GM12878 (cell line): ENCODE data around the gene DUSP16. TPM values are rescaled to one million over a fixed set of nuclear protein-coding genes. Genes with fewer than 3 reads are reported as not detected.

Experiments
- ATAC-seq: fragments of 200-7000 bp; cut with Tn5 transposase; 3 replicates; pipeline ENCODE4 v1.9.1; 2020; ENCODE audit warnings: mild to moderate bottlenecking, moderate library complexity
- BruUV-seq: library from RNA; stranded (reverse); fragments of 400-500 nt; replicated peaks from 2 replicates; lab custom pipeline; 2021; lab: Mats Ljungman, UMichigan
- CTCF ChIA-PET: fragments of 300-600 bp; sonication (Branson Sonifier 250); formaldehyde crosslinking; extraction: SDS; loops from one replicate; lab custom pipeline; 2021; ENCODE audit warnings: inconsistent platforms; lab: Yijun Ruan, JAX
- POLR2A ChIA-PET: fragments of 350-600 bp; formaldehyde crosslinking; extraction: SDS; loops from one replicate; lab custom pipeline; 2021; ENCODE audit warnings: inconsistent platforms; lab: Charles Lee
- RAD21 ChIA-PET: fragments of 300-600 bp; sonication (Branson Sonifier 250); formaldehyde crosslinking; loops from one replicate; lab custom pipeline; 2023; ENCODE audit warnings: antibody characterized with exemption; ENCODE audit not compliant: unreplicated experiment; lab: Charles Lee
- SMC1A ChIA-PET: fragments of 300-600 bp; sonication (Branson Sonifier 250); formaldehyde crosslinking; loops from one replicate; lab custom pipeline; 2023; ENCODE audit not compliant: unreplicated experiment, uncharacterized antibody; lab: Charles Lee
- DNase-seq: peaks from one replicate; pipeline ENCODE4 v3.0.0-alpha.2; 2011; ENCODE audit warnings: low read depth, low spot score
- FAIRE-seq: peaks from 3 replicates; lab custom pipeline; 2011; peaks lifted over from hg19 to GRCh38; lab: Jason Lieb, UNC
- H2AFZ ChIP-seq: 2 replicates; pipeline ENCODE4 v1.6.0; 2011; ENCODE audit warnings: low read depth, low read length, control low read depth; ENCODE audit not compliant: control insufficient read depth
- H3K27ac ChIP-seq: 2 replicates; pipeline ENCODE4 v1.5.1; 2011; ENCODE audit warnings: control low read depth; ENCODE audit not compliant: control insufficient read depth, insufficient read depth
- H3K27me3 ChIP-seq, 2 experiments: replicated peaks in 1 of 2; 2 replicates each; pipeline versions ENCODE4 v1.6.0 to v1.6.1; 2011; ENCODE audit warnings: low read length in 1 of 2; ENCODE audit not compliant: control insufficient read depth in 2 of 2, insufficient read depth in 2 of 2
- H3K36me3 ChIP-seq, 2 experiments: 2 replicates each; pipeline ENCODE4 v1.5.1; 2011; ENCODE audit warnings: low read length in 1 of 2; ENCODE audit not compliant: control insufficient read depth in 2 of 2, insufficient read depth in 2 of 2
- H3K4me1 ChIP-seq: 2 replicates; pipeline ENCODE4 v1.6.1; 2011; ENCODE audit warnings: mild to moderate bottlenecking, low read length, moderate library complexity, mixed read lengths; ENCODE audit not compliant: control insufficient read depth, insufficient read depth
- H3K4me2 ChIP-seq: 2 replicates; pipeline ENCODE4 v1.6.0; 2011; ENCODE audit warnings: control low read depth; ENCODE audit not compliant: control insufficient read depth, insufficient read depth
- H3K4me3 ChIP-seq: fragments of 200-600 bp; sonication (generic); 2 replicates; pipeline ENCODE4 v1.5.1; 2016
- H3K79me2 ChIP-seq: 2 replicates; pipeline ENCODE4 v1.6.0; 2011; ENCODE audit warnings: low read length; ENCODE audit not compliant: control insufficient read depth, insufficient read depth
- H3K9ac ChIP-seq: 2 replicates; pipeline ENCODE4 v1.8.0; 2011; ENCODE audit warnings: low read length, control low read depth, mixed read lengths; ENCODE audit not compliant: control insufficient read depth, insufficient read depth
- H3K9me3 ChIP-seq: replicated peaks from 3 replicates; pipeline ENCODE4 v1.5.1; 2011; ENCODE audit warnings: mild to moderate bottlenecking, low read length; ENCODE audit not compliant: control insufficient read depth, insufficient read depth
- H4K20me1 ChIP-seq: 2 replicates; pipeline ENCODE4 v1.6.0; 2011; ENCODE audit not compliant: control insufficient read depth, insufficient read depth
- ATF7 ChIP-seq: fragments of 450-650 bp; IDR thresholded peaks from 2 replicates; pipeline ENCODE4 v1.6.1; 2016; ENCODE audit warnings: low read depth, mild to moderate bottlenecking
- BHLHE40 ChIP-seq, 2 experiments: fragments of 450-650 bp in 1 of 2; IDR thresholded peaks; 2 replicates each; pipeline ENCODE4 v1.6.1; 2011 to 2017; ENCODE audit warnings: low read depth in 2 of 2, borderline replicate concordance in 1 of 2, improper control_type of control experiment in 1 of 2, low read length in 1 of 2, mild to moderate bottlenecking in 1 of 2
- CREM ChIP-seq: IDR thresholded peaks from 2 replicates; pipeline ENCODE4 v1.6.1; 2014; ENCODE audit warnings: antibody characterized with exemption, low read depth
- DPF2 ChIP-seq: fragments of 450-650 bp; IDR thresholded peaks from 2 replicates; pipeline ENCODE4 v1.6.1; 2017; ENCODE audit warnings: mild to moderate bottlenecking
- GATAD2B ChIP-seq: fragments of 450-650 bp; conservative IDR thresholded peaks from 2 replicates; pipeline ENCODE4 v1.6.1; 2017; ENCODE audit warnings: low read depth, mild to moderate bottlenecking, moderate library complexity
- IKZF1 ChIP-seq: fragments of 450-650 bp; conservative IDR thresholded peaks from 2 replicates; pipeline ENCODE4 v1.6.1; 2017; ENCODE audit warnings: antibody characterized with exemption, mild to moderate bottlenecking
- KLF5 ChIP-seq: fragments of 450-650 bp; IDR thresholded peaks from 2 replicates; pipeline ENCODE4 v1.6.1; 2014; ENCODE audit warnings: mild to moderate bottlenecking; ENCODE audit not compliant: partially characterized antibody
- MTA2 ChIP-seq: fragments of 450-650 bp; IDR thresholded peaks from 2 replicates; pipeline ENCODE4 v1.6.1; 2016; ENCODE audit warnings: low read depth, mild to moderate bottlenecking, moderate library complexity
- NBN ChIP-seq: fragments of 450-650 bp; IDR thresholded peaks from 2 replicates; pipeline ENCODE4 v1.6.1; 2016
- NFIC ChIP-seq: IDR thresholded peaks from 2 replicates; pipeline ENCODE4 v1.6.1; 2012; ENCODE audit warnings: low read depth, mild to moderate bottlenecking, inconsistent platforms, low read length, moderate library complexity
- NR2F1 ChIP-seq: fragments of 450-650 bp; conservative IDR thresholded peaks from 2 replicates; pipeline ENCODE4 v1.6.1; 2017; ENCODE audit warnings: mild to moderate bottlenecking
- RCOR1 ChIP-seq: conservative IDR thresholded peaks from 2 replicates; pipeline ENCODE4 v1.6.1; 2012; ENCODE audit warnings: low read depth, low read length, improper control_type of control experiment
- RUNX3 ChIP-seq: IDR thresholded peaks from 2 replicates; pipeline ENCODE4 v1.6.1; 2012; ENCODE audit warnings: low read length, inconsistent platforms
- SMARCA5 ChIP-seq: fragments of 450-650 bp; IDR thresholded peaks from 2 replicates; pipeline ENCODE4 v1.6.1; 2017; ENCODE audit warnings: mild to moderate bottlenecking
- SP1 ChIP-seq: IDR thresholded peaks from one replicate; pipeline ENCODE4 v1.6.1; 2011; ENCODE audit warnings: low read depth, low read length
- ZNF207 ChIP-seq: fragments of 450-650 bp; IDR thresholded peaks from 2 replicates; pipeline ENCODE4 v1.6.1; 2014; ENCODE audit warnings: antibody characterized with exemption, mild to moderate bottlenecking, borderline replicate concordance
- WGBS: methylation state at CpG from one replicate; pipeline ENCODE4 v1.1.6; 2016; ENCODE audit warnings: low lambda C conversion rate; ENCODE audit not compliant: insufficient replicate concordance, insufficient coverage; ENCODE audit errors: missing lambda C conversion rate; 5-methylcytosine and 5-hydroxymethylcytosine counted together
- in situ Hi-C: fragments of 300-500 bp; cut with MboI; formaldehyde crosslinking; loops from 9 replicates; pipeline ENCODE4 v1.14.3; 2018; ENCODE audit warnings: mixed read lengths
- intact Hi-C: fragments of 100-400 bp; cut with micrococcal nuclease; formaldehyde crosslinking; loops from one replicate; pipeline ENCODE4 v1.14.2; 2022; ENCODE audit not compliant: unreplicated experiment
- polyA plus RNA-seq, 11 experiments: library from polyadenylated mRNA; depleted of rRNA in 4 of 11; unstranded in 6 of 11; stranded (reverse) in 5 of 11; fragments of >200 nt; fragmentation: Nextera tagmentation in 4 of 11; fragmentation: Illumina TruSeq in 1 of 11; extraction: Ambion mirVana in 4 of 11; extraction: Trizol in 1 of 11; gene quantifications; 1 replicate in 1 of 11; 2 replicates in 10 of 11; pipeline versions ENCODE4 v1.2.1 to v1.2.3, GENCODE V29; 2011 to 2016; ENCODE audit warnings: inconsistent platforms in 2 of 11, missing spikeins in 2 of 11, low read depth in 1 of 11
- total RNA-seq, 4 experiments: library from RNA; depleted of rRNA in 3 of 4; stranded (reverse); fragments of >200 nt in 3 of 4; fragmentation: Illumina TruSeq in 1 of 4; extraction: Trizol in 1 of 4; gene quantifications; 2 replicates each; pipeline versions ENCODE4 v1.2.1 to v1.2.3, GENCODE V29; 2013 to 2021
- TF ChIP-seq, protein P1 (sequence below): fragments of 450-650 bp; IDR thresholded peaks from 2 replicates; pipeline ENCODE4 v1.6.1; 2017; ENCODE audit warnings: low read depth, mild to moderate bottlenecking, moderate library complexity

DUSP16 gene
- total and polyA plus RNA-seq, 10 of the 15 experiments (the other 5 are each of a cell fraction or from before 2014, with no cell fraction given): 3.9 to 75.3 (median 26.8) TPM

DNA sequence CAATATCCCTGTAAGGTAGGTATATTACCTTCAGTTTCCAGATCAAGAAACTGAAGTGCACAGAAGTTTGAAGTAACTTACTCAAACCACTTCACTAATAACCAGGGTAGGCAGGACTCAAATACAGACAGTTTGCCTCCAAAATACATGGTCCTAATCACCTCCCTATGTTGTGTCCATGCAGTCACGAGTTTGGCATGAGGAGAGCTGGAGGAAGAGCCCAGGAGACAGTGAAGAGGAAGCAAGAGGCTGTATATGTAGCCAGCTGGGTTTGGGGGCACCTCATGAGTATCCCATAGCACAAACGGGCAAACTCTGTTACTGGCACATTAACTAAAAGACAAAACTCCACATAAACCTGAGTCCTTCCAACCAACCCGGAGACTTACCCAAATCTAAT, 79.2 kb downstream of the DUSP16 start:
- no peak overlapping the region for H3K9ac ChIP-seq
- H4K20me1 ChIP-seq: no peaks in the 10 kb centered on the region
- intact Hi-C loops: no loop called here
- no peak overlapping the region; the same call in 1 of the 2 replicates for H3K4me2 ChIP-seq
- H3K9me3 ChIP-seq: no peaks in the 10 kb centered on the region
- in situ Hi-C loops: no loop called here
- no peak for FAIRE-seq
- ChIA-PET RAD21 (interaction anchor here (0.7 to 4.5 kb wide), 18 partner anchors 10 to 253 kb away, joined by 3 to 42 read pairs (median 4); no protein-coding TSS in a partner anchor), CTCF (interaction anchor here (0.7 to 10.6 kb wide), 11 partner anchors 9 to 253 kb away, joined by 3 to 72 read pairs (median 3); no protein-coding TSS in a partner anchor), POLR2A (interaction anchor here (0.9 to 2.4 kb wide), 9 partner anchors 11 to 163 kb away, joined by 3 to 15 read pairs (median 4); no protein-coding TSS in a partner anchor), SMC1A (interaction anchor here (0.8 to 8.3 kb wide), 20 partner anchors 9 to 214 kb away, joined by 3 to 98 read pairs (median 5); no protein-coding TSS in a partner anchor)
- H2AFZ ChIP-seq: no peak overlapping the region
- TF ChIP-seq SMARCA5 (0 out of 2 replicates have a peak, but pooled peaks have one; percentile 41), KLF5 (no peak)
- peaks cover 9 to 24% of the 10 kb centered on the region in 2 experiments for H3K36me3 ChIP-seq
- no peak overlapping the region for H3K4me3 ChIP-seq
- no peaks in the 10 kb centered on the region for H3K27me3 ChIP-seq
- no peak for DNase-seq
- peaks cover 21% of the 10 kb centered on the region for H3K4me1 ChIP-seq
- WGBS: 78% methylated on average over 3 of the region's 3 CpGs
- ATAC-seq: peak; percentile 17
- H3K27ac ChIP-seq: peak overlapping the region; percentile 78
- H3K79me2 ChIP-seq: peaks cover 2% of the 10 kb centered on the region
- no TSS peak for BruUV-seq

DNA sequence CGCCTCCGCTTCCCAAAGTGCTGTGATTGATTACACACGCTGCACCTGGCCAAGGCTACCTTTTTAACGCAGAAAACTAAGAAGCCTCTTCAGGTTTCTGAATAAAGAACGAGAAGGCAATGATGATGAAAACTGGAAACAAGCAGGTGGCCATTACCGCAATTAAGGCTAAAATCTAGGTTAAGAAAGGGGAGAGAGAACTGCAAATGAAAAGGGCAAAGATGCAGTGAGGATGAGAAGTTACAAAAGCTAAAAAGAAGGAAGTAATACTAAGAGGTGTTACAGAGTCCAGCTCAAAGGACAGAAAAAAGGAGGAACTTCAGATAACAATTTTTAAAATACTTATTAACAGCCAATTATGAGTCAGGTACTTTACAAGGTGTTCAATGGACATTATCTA, 79.7 kb downstream of the DUSP16 start:
- peak overlapping the region; percentile 78 for H3K27ac ChIP-seq
- RAD21 ChIA-PET: interaction anchor here (0.7 to 4.5 kb wide), 19 partner anchors 9 to 253 kb away, joined by 3 to 42 read pairs (median 4); no protein-coding TSS in a partner anchor
- no peak overlapping the region for H3K9ac ChIP-seq
- no peaks in the 10 kb centered on the region for H4K20me1 ChIP-seq
- peak overlapping the region; percentile 49 for H3K4me2 ChIP-seq
- H3K27me3 ChIP-seq: no peaks in the 10 kb centered on the region
- FAIRE-seq (no peak), ATAC-seq (peak; percentile 72), DNase-seq (no peak)
- POLR2A ChIA-PET: interaction anchor here (0.7 to 2.4 kb wide), 13 partner anchors 11 to 163 kb away, joined by 3 to 15 read pairs (median 3); no protein-coding TSS in a partner anchor
- no peaks in the 10 kb centered on the region for H3K9me3 ChIP-seq
- H3K4me1 ChIP-seq: peaks cover 21% of the 10 kb centered on the region
- intact Hi-C loops (no loop called here), in situ Hi-C loops (no loop called here)
- SMC1A ChIA-PET: interaction anchor here (0.6 to 8.3 kb wide), 20 partner anchors 9 to 214 kb away, joined by 3 to 98 read pairs (median 4); no protein-coding TSS in a partner anchor
- H3K4me3 ChIP-seq: no peak overlapping the region
- WGBS: 72% methylated on average over 6 of the region's 6 CpGs
- BruUV-seq: no TSS peak
- H3K36me3 ChIP-seq: peaks cover 9 to 24% of the 10 kb centered on the region in 2 experiments
- peaks cover 2% of the 10 kb centered on the region for H3K79me2 ChIP-seq
- CTCF ChIA-PET: interaction anchor here (0.6 to 10.6 kb wide), 12 partner anchors 8 to 214 kb away, joined by 3 to 72 read pairs (median 3); no protein-coding TSS in a partner anchor
- H2AFZ ChIP-seq: no peak overlapping the region
- TF ChIP-seq ATF7: peak; percentile 79
- TF ChIP-seq MTA2: peak; percentile 97
- TF ChIP-seq BHLHE40 (IDR thresholded peaks at IDR 0.05; ENCODE audit: borderline replicate concordance in 1 of 2, low read depth in 2 of 2, low read length in 1 of 2): 0 out of 4 replicates have a peak, but pooled peaks of 1 of the 2 experiments have one; percentile 18
- TF ChIP-seq ZNF207: peak; percentile 46; the same call in 1 of the 2 replicates
- TF ChIP-seq, protein P1, sequence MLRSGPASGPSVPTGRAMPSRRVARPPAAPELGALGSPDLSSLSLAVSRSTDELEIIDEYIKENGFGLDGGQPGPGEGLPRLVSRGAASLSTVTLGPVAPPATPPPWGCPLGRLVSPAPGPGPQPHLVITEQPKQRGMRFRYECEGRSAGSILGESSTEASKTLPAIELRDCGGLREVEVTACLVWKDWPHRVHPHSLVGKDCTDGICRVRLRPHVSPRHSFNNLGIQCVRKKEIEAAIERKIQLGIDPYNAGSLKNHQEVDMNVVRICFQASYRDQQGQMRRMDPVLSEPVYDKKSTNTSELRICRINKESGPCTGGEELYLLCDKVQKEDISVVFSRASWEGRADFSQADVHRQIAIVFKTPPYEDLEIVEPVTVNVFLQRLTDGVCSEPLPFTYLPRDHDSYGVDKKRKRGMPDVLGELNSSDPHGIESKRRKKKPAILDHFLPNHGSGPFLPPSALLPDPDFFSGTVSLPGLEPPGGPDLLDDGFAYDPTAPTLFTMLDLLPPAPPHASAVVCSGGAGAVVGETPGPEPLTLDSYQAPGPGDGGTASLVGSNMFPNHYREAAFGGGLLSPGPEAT: peak; percentile 83; the same call in 1 of the 2 replicates
- TF ChIP-seq NBN: peak; percentile 92
- peak; percentile 37; the same call in 1 of the 2 replicates for TF ChIP-seq NFIC
- 0 out of 2 replicates have a peak, but pooled peaks have one; percentile 18 for TF ChIP-seq GATAD2B
- TF ChIP-seq NR2F1: peak; percentile 71
- no peak for TF ChIP-seq SP1
- TF ChIP-seq IKZF1: peak; percentile 83
- TF ChIP-seq CREM: 0 out of 2 replicates have a peak, but pooled peaks have one; percentile 28
- 0 out of 2 replicates have a peak, but pooled peaks have one; percentile 52 for TF ChIP-seq RCOR1
- TF ChIP-seq RUNX3: peak; percentile 73
- peak; percentile 78; the same call in 1 of the 2 replicates for TF ChIP-seq DPF2
